Measurements from ENCODE around the gene PRRC2C. TPM values are rescaled to one million over a fixed set of nuclear protein-coding genes. Genes with fewer than 3 reads are reported as not detected.

PRRC2C gene
- total RNA-seq, 4 donors from 2014 or later, result 52.0 to 79.2 (median 74.4) TPM

DNA sequence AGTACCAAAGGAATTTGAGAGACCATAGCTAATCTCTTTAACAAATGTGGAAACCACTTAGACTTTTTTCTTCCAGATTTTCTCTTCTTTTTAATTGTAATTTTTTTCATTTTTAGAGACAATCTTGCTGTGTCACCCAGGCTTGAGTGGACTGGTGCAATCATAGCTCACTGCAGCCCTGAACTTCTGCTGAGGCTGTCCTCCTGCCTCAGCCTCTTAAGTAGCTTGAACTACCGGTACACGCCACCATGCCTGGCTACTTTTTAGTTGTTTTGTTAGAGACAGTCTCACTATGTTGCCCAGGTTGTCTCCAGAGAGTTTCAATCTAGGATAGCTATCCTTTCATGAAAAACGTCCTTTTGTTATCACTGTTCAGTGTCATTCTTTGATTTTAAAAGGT is 15.0 kb downstream of the PRRC2C start:
- H3K27me3 ChIP-seq, result no peaks in the 10 kb centered on the region
- 77 to 80% methylated on average over 2 to 3 of the region's 3 CpGs for WGBS, 2 donors (ENCODE audit: low coverage in 1 of 2)
- no peak overlapping the region for H3K27ac ChIP-seq
- TF ChIP-seq, protein P1, sequence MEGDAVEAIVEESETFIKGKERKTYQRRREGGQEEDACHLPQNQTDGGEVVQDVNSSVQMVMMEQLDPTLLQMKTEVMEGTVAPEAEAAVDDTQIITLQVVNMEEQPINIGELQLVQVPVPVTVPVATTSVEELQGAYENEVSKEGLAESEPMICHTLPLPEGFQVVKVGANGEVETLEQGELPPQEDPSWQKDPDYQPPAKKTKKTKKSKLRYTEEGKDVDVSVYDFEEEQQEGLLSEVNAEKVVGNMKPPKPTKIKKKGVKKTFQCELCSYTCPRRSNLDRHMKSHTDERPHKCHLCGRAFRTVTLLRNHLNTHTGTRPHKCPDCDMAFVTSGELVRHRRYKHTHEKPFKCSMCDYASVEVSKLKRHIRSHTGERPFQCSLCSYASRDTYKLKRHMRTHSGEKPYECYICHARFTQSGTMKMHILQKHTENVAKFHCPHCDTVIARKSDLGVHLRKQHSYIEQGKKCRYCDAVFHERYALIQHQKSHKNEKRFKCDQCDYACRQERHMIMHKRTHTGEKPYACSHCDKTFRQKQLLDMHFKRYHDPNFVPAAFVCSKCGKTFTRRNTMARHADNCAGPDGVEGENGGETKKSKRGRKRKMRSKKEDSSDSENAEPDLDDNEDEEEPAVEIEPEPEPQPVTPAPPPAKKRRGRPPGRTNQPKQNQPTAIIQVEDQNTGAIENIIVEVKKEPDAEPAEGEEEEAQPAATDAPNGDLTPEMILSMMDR (IDR thresholded peaks at IDR 0.05), result no peak
- no peak for TF ChIP-seq POLR2A (IDR thresholded peaks at IDR 0.05)
- TF ChIP-seq EP300 (IDR thresholded peaks at IDR 0.05), result no peak
- no peak for TF ChIP-seq POLR2AphosphoS5 (IDR thresholded peaks at IDR 0.05)
- no peaks in the 10 kb centered on the region for H3K36me3 ChIP-seq
- no peak overlapping the region for H3K4me3 ChIP-seq
- no peak for ATAC-seq
- H3K9me3 ChIP-seq, result no peaks in the 10 kb centered on the region
- H3K4me1 ChIP-seq, result peaks cover 2 to 75% (median 9%) of the 10 kb centered on the region in 3 donors

DNA sequence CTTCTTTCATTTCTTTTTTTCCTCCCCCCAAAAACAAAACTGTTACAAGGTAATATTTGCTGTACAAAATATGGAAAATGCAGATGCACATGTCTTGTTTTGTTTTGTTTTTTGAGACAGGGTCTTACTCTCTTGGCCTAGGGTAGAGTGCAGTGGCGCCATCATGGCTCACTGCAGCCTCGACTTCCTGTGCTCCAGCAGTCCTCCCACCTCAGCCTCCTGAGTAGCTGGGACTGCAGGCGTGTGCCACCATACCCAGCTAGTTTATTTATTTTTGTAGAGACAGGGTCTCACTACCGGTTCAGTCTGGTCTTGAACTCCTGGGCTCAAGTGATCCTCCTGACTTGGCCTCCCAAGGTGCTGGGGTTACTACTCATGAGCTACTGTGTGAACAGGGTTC is 15.5 kb downstream of the PRRC2C start:
- Histone ChIP-seq H3K4me1 (peaks cover 2 to 73% (median 9%) of the 10 kb centered on the region in 3 donors), H3K9me3 (no peaks in the 10 kb centered on the region), H3K36me3 (no peaks in the 10 kb centered on the region), H3K27ac (no peak overlapping the region), H3K27me3 (no peaks in the 10 kb centered on the region), H3K4me3 (no peak overlapping the region)
- TF ChIP-seq, protein P1 (IDR thresholded peaks at IDR 0.05), result no peak
- TF ChIP-seq POLR2AphosphoS5 (IDR thresholded peaks at IDR 0.05), result no peak
- TF ChIP-seq POLR2A (IDR thresholded peaks at IDR 0.05), result no peak
- no peak for TF ChIP-seq EP300 (IDR thresholded peaks at IDR 0.05)
- WGBS, 2 donors (ENCODE audit: low coverage in 1 of 2), result 96 to 100% methylated on average over 3 of the region's 4 CpGs
- no peak for ATAC-seq

- Histone ChIP-seq H3K36me3 (no peaks in the 10 kb centered on the region), H3K4me3 (no peak overlapping the region), H3K27me3 (no peaks in the 10 kb centered on the region), H3K9me3 (no peaks in the 10 kb centered on the region), H3K27ac (no peak overlapping the region), H3K4me1 (peaks cover 8 to 73% (median 9%) of the 10 kb centered on the region in 3 donors)
- no peak for ATAC-seq
- TF ChIP-seq POLR2A (IDR thresholded peaks at IDR 0.05) (no peak), POLR2AphosphoS5 (IDR thresholded peaks at IDR 0.05) (no peak), EP300 (IDR thresholded peaks at IDR 0.05) (no peak)
- TF ChIP-seq, protein P1 (IDR thresholded peaks at IDR 0.05), result no peak
Observed at GRCh38 chr1:171501305-171502024, 16.1 kb downstream of the PRRC2C start.

DNA sequence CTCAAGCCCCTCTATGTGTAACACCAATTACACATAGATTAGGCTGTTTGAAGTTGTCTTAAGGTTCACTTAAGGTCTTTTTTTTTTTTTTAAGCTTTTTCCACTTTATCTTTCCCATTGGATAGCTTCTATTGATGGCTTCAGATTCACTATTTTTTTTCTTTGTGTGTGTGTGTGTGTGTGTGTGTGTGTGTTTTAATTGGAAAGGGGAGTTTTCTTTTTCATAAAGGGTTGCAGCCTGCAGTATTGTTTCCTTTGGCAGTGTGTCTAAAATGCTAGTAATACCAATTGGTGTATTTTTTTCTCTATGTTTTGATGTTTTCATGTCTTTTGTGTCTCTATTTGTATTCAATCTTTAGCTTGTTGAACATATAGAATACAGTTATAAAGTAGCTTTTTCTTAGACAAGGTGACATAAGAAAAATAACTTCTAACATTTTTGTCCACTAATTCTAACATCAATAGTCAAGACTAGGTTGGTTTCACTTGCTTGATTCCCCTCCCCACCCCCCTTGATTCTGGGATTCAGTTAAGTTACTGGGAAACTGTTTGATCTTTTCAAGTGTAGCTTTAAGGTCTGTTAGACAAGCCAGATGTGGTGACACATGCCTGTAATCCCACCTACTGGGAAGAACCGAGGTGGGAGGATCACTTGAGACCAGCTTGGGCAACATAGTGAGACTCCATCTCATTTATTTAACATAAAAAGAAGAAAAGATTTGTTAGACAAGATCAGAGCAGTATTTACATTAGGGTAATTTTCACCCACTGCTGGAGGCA is 21.4 kb downstream of the PRRC2C start:
- Histone ChIP-seq H3K4me3 (no peak overlapping the region), H3K27ac (no peak overlapping the region), H3K4me1 (peaks cover 10 to 84% (median 10%) of the 10 kb centered on the region in 3 donors), H3K27me3 (no peaks in the 10 kb centered on the region), H3K9me3 (no peaks in the 10 kb centered on the region), H3K36me3 (no peaks in the 10 kb centered on the region)
- WGBS, 2 donors (ENCODE audit: low coverage in 1 of 2), result 11 to 29% methylated on average over 1 of the region's 1 CpG
- TF ChIP-seq, protein P1 (IDR thresholded peaks at IDR 0.05), result no peak
- TF ChIP-seq POLR2A (IDR thresholded peaks at IDR 0.05) (no peak), EP300 (IDR thresholded peaks at IDR 0.05) (no peak), POLR2AphosphoS5 (IDR thresholded peaks at IDR 0.05) (no peak)
- no peak for ATAC-seq
